Heart left ventricle (tissue), 16 donors: Measurements from ENCODE around the gene PIK3C2A. TPM values are rescaled to one million over a fixed set of nuclear protein-coding genes. Genes with fewer than 3 reads are reported as not detected.

Experiments
- ATAC-seq, 4 donors: fragments of 200-7000 bp; cut with Tn5 transposase; one replicate each; pipeline ENCODE4 v1.9.1; 2020 to 2022; ENCODE audit warnings: moderate library complexity in 4 of 4, mild to moderate bottlenecking in 3 of 4, moderate number of reproducible peaks in 1 of 4
- DNase-seq, 5 donors: peaks; one replicate each; pipeline ENCODE4 v3.0.0-alpha.2; 2020
- H3K27ac ChIP-seq, 12 donors: fragments of 200-600 bp; sonication (generic) in 4 of 12; one replicate each; pipeline versions ENCODE4 v1.5.0 to v1.8.0; 2016 to 2022; ENCODE audit warnings: mild to moderate bottlenecking in 2 of 12
- H3K27me3 ChIP-seq, 9 donors: fragments of 200-600 bp; sonication (generic) in 2 of 9; one replicate each; pipeline versions ENCODE4 v1.5.1 to v1.8.0; 2016 to 2022; ENCODE audit warnings: mild to moderate bottlenecking in 3 of 9
- H3K36me3 ChIP-seq, 9 donors: fragments of 200-600 bp; sonication (generic) in 2 of 9; one replicate each; pipeline versions ENCODE4 v1.5.0 to v1.8.0; 2018 to 2022; ENCODE audit warnings: mild to moderate bottlenecking in 2 of 9
- H3K4me1 ChIP-seq, 12 donors: fragments of 200-600 bp; sonication (generic) in 4 of 12; one replicate each; pipeline versions ENCODE4 v1.5.0 to v1.8.0; 2016 to 2022; ENCODE audit warnings: mild to moderate bottlenecking in 3 of 12
- H3K4me3 ChIP-seq, 12 donors: fragments of 200-600 bp; sonication (generic) in 4 of 12; one replicate each; pipeline versions ENCODE4 v1.5.0 to v1.8.0; 2017 to 2022; ENCODE audit warnings: mild to moderate bottlenecking in 9 of 12, moderate library complexity in 4 of 12
- H3K9me3 ChIP-seq, 12 donors: fragments of 200-600 bp; sonication (generic) in 4 of 12; one replicate each; pipeline versions ENCODE4 v1.5.0 to v1.8.0; 2016 to 2022; ENCODE audit warnings: mild to moderate bottlenecking in 1 of 12
- CTCF ChIP-seq, 12 donors: fragments of 200-600 bp; sonication (generic) in 4 of 12; IDR thresholded peaks; one replicate each; pipeline versions ENCODE4 v1.5.0 to v1.8.0; 2018 to 2022; ENCODE audit warnings: antibody characterized with exemption in 12 of 12, mild to moderate bottlenecking in 5 of 12
- POLR2A ChIP-seq, 2 donors: fragments of 450-650 bp; IDR thresholded peaks; one replicate each; pipeline ENCODE4 v1.6.1; 2017; ENCODE audit warnings: antibody characterized with exemption in 2 of 2, mild to moderate bottlenecking in 2 of 2, moderate library complexity in 2 of 2
- WGBS, 4 donors: extraction: QIAGEN DNeasy Blood & Tissue Kit in 2 of 4; methylation state at CpG; one replicate each; pipeline versions ENCODE4 v1.1.5 to v1.1.7; 2013 to 2018; 5-methylcytosine and 5-hydroxymethylcytosine counted together
- intact Hi-C, 10 donors: fragments of 100-400 bp; cut with DNase I; formaldehyde crosslinking; loops; one replicate each; pipeline versions ENCODE4 v1.11.1 to v1.14.2; 2022
- polyA plus RNA-seq, 2 donors: library from polyadenylated mRNA; stranded (reverse); fragments of 200-250 nt; gene quantifications; one replicate each; pipeline ENCODE4 v1.2.3, GENCODE V29; 2013
- total RNA-seq, 9 donors: library from RNA; depleted of rRNA in 2 of 9; stranded (reverse); fragments of >200 nt in 2 of 9; fragmentation: NEBNext Ultra II Directional in 3 of 9; extraction: Animal tissue kit (Norgen Biotek cat#: 25700) in 3 of 9; gene quantifications; one replicate each; pipeline versions ENCODE4 v1.1.0 to v1.2.4, GENCODE V29; 2016 to 2023
- donor health status: ischemic (EF 13 %, LVEDD 7.1; RV severe dilation, severe dysfunction).
- donor health status: healthy with polysubstance abuse.
- donor health status: DM: no; HTN: yes; CAD: no.
- donor health status: DM: no; HTN: no; CAD: no.
- donor health status: ischemic (EF 25% LVEDD 6.9; RV normal size, moderate dysfunction).
- donor health status: ischemic (EF 25% LVEDD 5.7; RV mildly dilated, moderate dysfunction).
- donor health status: healthy.
- donor health status: DM: yes; HTN: yes; CAD: no.
- donor health status: ischemic (EF 35%, LVEDD 5.7; RV mildly dilated, moderate dysfunction).
- donor health status: nonischemic (EF 11% LVEDD 7.7; RV severe dilation, severe dysfunction).
- donor health status: DM: yes; HTN: yes; CAD: no.
- donor health status: PGD.
- donor health status: ischemic (EF 29% LVEDD 5.4; RV normal size, mild dysfunction).
- donor health status: nonischemic (EF 23%, LVEDD 6.1; RV moderate dilation, normal function).

PIK3C2A gene
- total and polyA plus RNA-seq, 11 donors = 9.8 to 52.2 (median 34.6) TPM

GRCh38 chr11:17217401-17217800, 9.6 kb upstream of the PIK3C2A start:
- ATAC-seq (no peak), DNase-seq (no peak)
- no peaks in the 10 kb centered on the region for H3K36me3 ChIP-seq
- H3K4me1 ChIP-seq = no peaks in the 10 kb centered on the region
- no peak overlapping the region for H3K27ac ChIP-seq
- H3K9me3 ChIP-seq = peaks cover 0 to 8% (median 0%) of the 10 kb centered on the region in 12 donors
- no peak overlapping the region for H3K4me3 ChIP-seq
- intact Hi-C loops = no loop called here
- TF ChIP-seq POLR2A (IDR thresholded peaks at IDR 0.05) = no peak
- TF ChIP-seq CTCF (IDR thresholded peaks at IDR 0.05) = no peak
- H3K27me3 ChIP-seq = no peaks in the 10 kb centered on the region
- 94 to 97% (median 96%) methylated on average over 3 of the region's 3 CpGs for WGBS, 4 donors

GRCh38 chr11:17214338-17214737, 6.6 kb upstream of the PIK3C2A start:
- ATAC-seq (no peak), DNase-seq (no peak)
- Histone ChIP-seq H3K4me3 (no peak overlapping the region), H3K27ac (no peak overlapping the region), H3K9me3 (peaks cover 0 to 8% (median 0%) of the 10 kb centered on the region in 12 donors), H3K27me3 (no peaks in the 10 kb centered on the region), H3K4me1 (peaks cover 0 to 25% (median 6%) of the 10 kb centered on the region in 12 donors), H3K36me3 (no peaks in the 10 kb centered on the region)
- intact Hi-C loops = no loop called here
- TF ChIP-seq CTCF (IDR thresholded peaks at IDR 0.05) = no peak
- TF ChIP-seq POLR2A (IDR thresholded peaks at IDR 0.05) = no peak

- Histone ChIP-seq H3K9me3 (peaks cover 0 to 8% (median 0%) of the 10 kb centered on the region in 12 donors), H3K4me1 (peaks cover 0 to 44% (median 24%) of the 10 kb centered on the region in 12 donors), H3K27me3 (no peaks in the 10 kb centered on the region), H3K27ac (peak overlapping the region in 1 of 12 donors; percentile 93), H3K36me3 (no peaks in the 10 kb centered on the region), H3K4me3 (no peak overlapping the region)
- ATAC-seq (no peak), DNase-seq (no peak)
- intact Hi-C loops = no loop called here
- 66 to 79% (median 70%) methylated on average over 1 of the region's 1 CpG for WGBS, 4 donors
- TF ChIP-seq CTCF (IDR thresholded peaks at IDR 0.05) = no peak
- TF ChIP-seq POLR2A (IDR thresholded peaks at IDR 0.05) = no peak
Observed at GRCh38 chr11:17211286-17211685, 3.5 kb upstream of the PIK3C2A start.

GRCh38 chr11:17209939-17210245, 2.1 kb upstream of the PIK3C2A start:
- 91 to 100% (median 94%) methylated on average over 1 of the region's 1 CpG for WGBS, 4 donors
- ATAC-seq = no peak
- TF ChIP-seq POLR2A (IDR thresholded peaks at IDR 0.05) (no peak), CTCF (IDR thresholded peaks at IDR 0.05) (no peak)
- peaks cover 0 to 8% (median 0%) of the 10 kb centered on the region in 12 donors for H3K9me3 ChIP-seq
- peak overlapping the region in 3 of 12 donors; percentile 81 to 98 (median 96) for H3K4me3 ChIP-seq
- intact Hi-C loops = loop anchor here in 6 of 10 donors (2.0 to 10.0 kb wide), 9 partner anchors 45 to 142 kb away; partner anchors contain the start of genes RPS13 (in 2 of the 6), NCR3LG1 (in 1 of the 6) and NUCB2 (in 1 of the 6)
- no peaks in the 10 kb centered on the region for H3K36me3 ChIP-seq
- no peaks in the 10 kb centered on the region for H3K27me3 ChIP-seq
- peaks cover 0 to 53% (median 30%) of the 10 kb centered on the region in 12 donors for H3K4me1 ChIP-seq
- DNase-seq = no peak
- H3K27ac ChIP-seq = peak overlapping the region; percentile 44 to 99 (median 88)
